Measurements from ENCODE around the gene MAP3K20.

GRCh38 chr2:173124441-173124840, 48.8 kb downstream of the MAP3K20 start:
- TF ChIP-seq EP300 (IDR thresholded peaks at IDR 0.05; ENCODE audit: borderline replicate concordance in 1 of 2, low read depth in 2 of 2, low read length in 2 of 2) (no peak), SUZ12 (IDR thresholded peaks at IDR 0.05; ENCODE audit: low read length) (no peak), RFX5 (IDR thresholded peaks at IDR 0.05; ENCODE audit: borderline replicate concordance, low read depth, low read length) (no peak), RXRA (IDR thresholded peaks at IDR 0.05; ENCODE audit: insufficient read depth, low read depth, low read length) (no peak), CTCF (IDR thresholded peaks at IDR 0.05; ENCODE audit: control extremely low read depth in 1 of 3, insufficient read depth in 1 of 3, low read depth in 1 of 3, low read length in 3 of 3) (no peak)

Measured in H1 (cell line).